Kidney glomerular epithelial cell (primary cell): Measurements from ENCODE around the gene PKDREJ.
"Not testable (repeated sequence)": the region's sequence is repeated elsewhere in the genome, so short reads cannot be mapped to it uniquely, and the experiment has no call there.

Experiments used
- DNase-seq: peaks from one replicate; lab custom pipeline; 2025; lab: John Stamatoyannopoulos, UW

Gene PKDREJ

GRCh38 chr22:46264520-46264919 lies 1.4 kb upstream of the PKDREJ start:
- not testable (repeated sequence) for DNase-seq

- DNase-seq: no peak
These were observed 511 bp downstream of the PKDREJ start for GRCh38 chr22:46262449-46263215.

GRCh38 chr22:46260038-46260437 lies 3.1 kb downstream of the PKDREJ start:
- DNase-seq: no peak

- no peak for DNase-seq
These were observed 3.8 kb downstream of the PKDREJ start for GRCh38 chr22:46259374-46259773.

GRCh38 chr22:46256358-46256958 lies 6.7 kb downstream of the PKDREJ start:
- DNase-seq: no peak

GRCh38 chr22:46251816-46252380 lies 11.2 kb downstream of the PKDREJ start:
- DNase-seq: no peak

GRCh38 chr22:46251266-46251665 lies 11.9 kb downstream of the PKDREJ start:
- DNase-seq: no peak

- no peak for DNase-seq
These were observed 12.4 kb downstream of the PKDREJ start for GRCh38 chr22:46250783-46251125.

- DNase-seq: peak; percentile 60
These were observed 12.9 kb downstream of the PKDREJ start, which contains the start of gene CDPF1 for GRCh38 chr22:46250035-46250782. CDPF1 (minus strand) TSS chr22:46250293; CDS start chr22:46248284, 2,009 bp downstream.

GRCh38 chr22:46247443-46247975 lies 15.6 kb downstream of the PKDREJ start:
- DNase-seq: no peak

GRCh38 chr22:46246178-46246577 lies 17.0 kb downstream of the PKDREJ start:
- DNase-seq: no peak

GRCh38 chr22:46245511-46245910 lies 17.6 kb downstream of the PKDREJ start:
- no peak for DNase-seq

- DNase-seq: no peak
These were observed 18.4 kb downstream of the PKDREJ start for GRCh38 chr22:46244771-46245170.

- no peak for DNase-seq
These were observed 21.1 kb downstream of the PKDREJ start for GRCh38 chr22:46242076-46242475.

- no peak for DNase-seq
These were observed 21.6 kb downstream of the PKDREJ start for GRCh38 chr22:46241396-46242007.

- no peak for DNase-seq
These were observed 22.2 kb downstream of the PKDREJ start for GRCh38 chr22:46240907-46241306.

GRCh38 chr22:46240506-46240905 lies 22.6 kb downstream of the PKDREJ start:
- no peak for DNase-seq

- DNase-seq: no peak
These were observed 23.1 kb downstream of the PKDREJ start for GRCh38 chr22:46240073-46240472.

- no peak for DNase-seq
These were observed 23.7 kb downstream of the PKDREJ start for GRCh38 chr22:46239261-46240048.

- DNase-seq: no peak
These were observed 24.6 kb downstream of the PKDREJ start for GRCh38 chr22:46238541-46238940.
